Testis (tissue), 2 donors: ENCODE results near the gene PTPRK.

ENCODE experiments used
- POLR2A ChIP-seq: fragments of 450-650 bp; IDR thresholded peaks from one replicate; pipeline ENCODE4 v1.6.1; 2017; ENCODE audit warnings: antibody characterized with exemption, mild to moderate bottlenecking, moderate library complexity
- TF ChIP-seq, protein P1 (sequence below), 3 experiments: fragments of 450-650 bp in 2 of 3; fragments of 200-600 bp in 1 of 3; sonication (generic) in 1 of 3; IDR thresholded peaks; one replicate each; pipeline ENCODE4 v1.5.1; 2016 to 2019; ENCODE audit warnings: antibody characterized with exemption in 3 of 3, mild to moderate bottlenecking in 2 of 3, moderate library complexity in 1 of 3

- no peak for TF ChIP-seq POLR2A
- TF ChIP-seq, protein P1, sequence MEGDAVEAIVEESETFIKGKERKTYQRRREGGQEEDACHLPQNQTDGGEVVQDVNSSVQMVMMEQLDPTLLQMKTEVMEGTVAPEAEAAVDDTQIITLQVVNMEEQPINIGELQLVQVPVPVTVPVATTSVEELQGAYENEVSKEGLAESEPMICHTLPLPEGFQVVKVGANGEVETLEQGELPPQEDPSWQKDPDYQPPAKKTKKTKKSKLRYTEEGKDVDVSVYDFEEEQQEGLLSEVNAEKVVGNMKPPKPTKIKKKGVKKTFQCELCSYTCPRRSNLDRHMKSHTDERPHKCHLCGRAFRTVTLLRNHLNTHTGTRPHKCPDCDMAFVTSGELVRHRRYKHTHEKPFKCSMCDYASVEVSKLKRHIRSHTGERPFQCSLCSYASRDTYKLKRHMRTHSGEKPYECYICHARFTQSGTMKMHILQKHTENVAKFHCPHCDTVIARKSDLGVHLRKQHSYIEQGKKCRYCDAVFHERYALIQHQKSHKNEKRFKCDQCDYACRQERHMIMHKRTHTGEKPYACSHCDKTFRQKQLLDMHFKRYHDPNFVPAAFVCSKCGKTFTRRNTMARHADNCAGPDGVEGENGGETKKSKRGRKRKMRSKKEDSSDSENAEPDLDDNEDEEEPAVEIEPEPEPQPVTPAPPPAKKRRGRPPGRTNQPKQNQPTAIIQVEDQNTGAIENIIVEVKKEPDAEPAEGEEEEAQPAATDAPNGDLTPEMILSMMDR (IDR thresholded peaks at IDR 0.05), result no peak
These were observed 539.4 kb downstream of the PTPRK start for GRCh38 chr6:127980996-127981395.
